Glomerular visceral epithelial cell (primary cell): Measurements from ENCODE around the gene PPP3CA.
A peak's percentile ranks its signal among the peaks of the same experiment; 100 is the strongest.
"Not testable (repeated sequence)": the region's sequence is repeated elsewhere in the genome, so short reads cannot be mapped to it uniquely, and the experiment has no call there.

ENCODE experiments used
- DNase-seq: peaks from one replicate; pipeline ENCODE4 v3.0.0-alpha.2; 2016; ENCODE audit errors: extremely low spot score

Gene PPP3CA

GRCh38 chr4:101211146-101211553, 136.2 kb downstream of the PPP3CA start:
- peak; percentile 44 for DNase-seq

GRCh38 chr4:101210331-101210730, 137.0 kb downstream of the PPP3CA start:
- no peak for DNase-seq

GRCh38 chr4:101208171-101208570, 139.2 kb downstream of the PPP3CA start:
- DNase-seq, result no peak

- peak; percentile 72 for DNase-seq
Measured at GRCh38 chr4:101205916-101206315, 141.4 kb downstream of the PPP3CA start.

GRCh38 chr4:101201421-101201820, 145.9 kb downstream of the PPP3CA start:
- DNase-seq, result no peak

- peak; percentile 78 for DNase-seq
Measured at GRCh38 chr4:101200561-101200960, 146.8 kb downstream of the PPP3CA start.

GRCh38 chr4:101199507-101200285, 147.6 kb downstream of the PPP3CA start:
- DNase-seq, result peak; percentile 19

GRCh38 chr4:101198682-101199339, 148.5 kb downstream of the PPP3CA start:
- no peak for DNase-seq

- no peak for DNase-seq
Measured at GRCh38 chr4:101197350-101197749, 150.0 kb downstream of the PPP3CA start.

- DNase-seq, result peak; percentile 52
Measured at GRCh38 chr4:101192244-101192643, 155.1 kb downstream of the PPP3CA start.

GRCh38 chr4:101191302-101192098, 155.8 kb downstream of the PPP3CA start:
- no peak for DNase-seq

- DNase-seq, result no peak
Measured at GRCh38 chr4:101190751-101191150, 156.6 kb downstream of the PPP3CA start.

- no peak for DNase-seq
Measured at GRCh38 chr4:101188906-101189305, 158.4 kb downstream of the PPP3CA start.

GRCh38 chr4:101187841-101188240, 159.5 kb downstream of the PPP3CA start:
- DNase-seq, result no peak

- no peak for DNase-seq
Measured at GRCh38 chr4:101186567-101187184, 160.7 kb downstream of the PPP3CA start.

- DNase-seq, result no peak
Measured at GRCh38 chr4:101184668-101185067, 162.7 kb downstream of the PPP3CA start.

GRCh38 chr4:101183666-101184373, 163.5 kb downstream of the PPP3CA start:
- peak; percentile 21 for DNase-seq

- DNase-seq, result no peak
Measured at GRCh38 chr4:101183221-101183620, 164.1 kb downstream of the PPP3CA start.

- not testable (repeated sequence) for DNase-seq
Measured at GRCh38 chr4:101182688-101183087, 164.6 kb downstream of the PPP3CA start.

GRCh38 chr4:101178731-101179130, 168.6 kb downstream of the PPP3CA start:
- DNase-seq, result peak; percentile 58

GRCh38 chr4:101177154-101177553, 170.2 kb downstream of the PPP3CA start:
- no peak for DNase-seq
